T-cell (primary cell): ENCODE results near the gene UNC13A. TPM values are rescaled to one million over a fixed set of nuclear protein-coding genes. Genes with fewer than 3 reads are reported as not detected.
A peak's percentile ranks its signal among the peaks of the same experiment; 100 is the strongest.

Experiments used
- ATAC-seq, 4 experiments: fragments of 200-7000 bp in 3 of 4; fragments of 150-1000 bp in 1 of 4; cut with Tn5 transposase; replicated peaks in 1 of 4; 1 replicate in 3 of 4; 2 replicates in 1 of 4; pipeline ENCODE4 v1.10.0; 2021; ENCODE audit warnings: moderate library complexity in 3 of 4, mild to moderate bottlenecking in 2 of 4, moderate number of reproducible peaks in 1 of 4
- CTCF ChIA-PET, 2 donors: fragments of 300-600 bp; sonication (Branson Sonifier 250); formaldehyde crosslinking; loops; one replicate each; lab custom pipeline; 2022; ENCODE audit warnings: antibody characterized with exemption in 2 of 2; lab: Charles Lee
- POLR2A ChIA-PET, 2 donors: fragments of 300-600 bp; sonication (Branson Sonifier 250); formaldehyde crosslinking; loops; one replicate each; lab custom pipeline; 2022; ENCODE audit warnings: antibody characterized with exemption in 2 of 2; lab: Charles Lee
- DNase-seq, 35 experiments: peaks; one replicate each; pipeline versions ENCODE4 v3.0.0 to v3.0.0-alpha.2; 2013 to 2023
- H3K27ac ChIP-seq: one replicate; pipeline ENCODE4 v1.5.1; 2013; ENCODE audit warnings: low read length
- H3K27me3 ChIP-seq, 2 experiments: replicated peaks in 1 of 2; 1 replicate in 1 of 2; 2 replicates in 1 of 2; pipeline versions ENCODE4 v1.6.1 to v1.7.0; 2013; ENCODE audit warnings: low read length in 1 of 2, mixed read lengths in 1 of 2; ENCODE audit not compliant: control insufficient read depth in 2 of 2, insufficient read depth in 2 of 2; ENCODE audit errors: extremely low read depth in 1 of 2
- H3K36me3 ChIP-seq, 2 donors: 1 replicate in 1 of 2; 2 replicates in 1 of 2; pipeline versions ENCODE4 v1.6.1 to v1.7.0; 2013; ENCODE audit warnings: low read length in 1 of 2; ENCODE audit not compliant: control insufficient read depth in 2 of 2, insufficient read depth in 1 of 2; ENCODE audit errors: extremely low read depth in 1 of 2
- H3K4me1 ChIP-seq, 2 experiments: 1 replicate in 1 of 2; 2 replicates in 1 of 2; pipeline versions ENCODE4 v1.6.1 to v1.7.0; 2013; ENCODE audit warnings: low read length in 2 of 2, mixed read lengths in 1 of 2; ENCODE audit not compliant: insufficient read depth in 2 of 2, control insufficient read depth in 1 of 2; ENCODE audit errors: extremely low read depth in 1 of 2
- H3K4me3 ChIP-seq, 2 donors: 1 replicate in 1 of 2; 2 replicates in 1 of 2; pipeline versions ENCODE4 v1.5.1 to v1.7.0; 2013; ENCODE audit warnings: mild to moderate bottlenecking in 2 of 2, low read length in 1 of 2, moderate library complexity in 1 of 2; ENCODE audit not compliant: control insufficient read depth in 1 of 2; ENCODE audit errors: extremely low read depth in 1 of 2
- H3K9me3 ChIP-seq: 2 replicates; pipeline ENCODE4 v1.7.0; 2013
- H3K27ac Mint-ChIP-seq, 2 donors: one replicate each; pipeline ENCODE4 v1.8.0; 2020 to 2021; ENCODE audit warnings: mild to moderate bottlenecking in 2 of 2, mixed read lengths in 2 of 2
- H3K27me3 Mint-ChIP-seq, 2 donors: one replicate each; pipeline ENCODE4 v1.8.0; 2021 to 2022; ENCODE audit warnings: mixed read lengths in 2 of 2
- H3K36me3 Mint-ChIP-seq: one replicate; pipeline ENCODE4 v1.8.0; 2021; ENCODE audit warnings: mixed read lengths
- H3K4me1 Mint-ChIP-seq, 3 donors: one replicate each; pipeline ENCODE4 v1.8.0; 2020 to 2022; ENCODE audit warnings: mixed read lengths in 3 of 3, mild to moderate bottlenecking in 1 of 3
- H3K4me3 Mint-ChIP-seq, 3 donors: one replicate each; pipeline ENCODE4 v1.8.0; 2020 to 2022; ENCODE audit warnings: mild to moderate bottlenecking in 3 of 3, mixed read lengths in 3 of 3, moderate library complexity in 3 of 3
- H3K9me3 Mint-ChIP-seq, 3 donors: one replicate each; pipeline ENCODE4 v1.8.0; 2020 to 2022; ENCODE audit warnings: mixed read lengths in 3 of 3
- WGBS: methylation state at CpG from one replicate; pipeline ENCODE4 v1.1.5; 2013; ENCODE audit warnings: missing lambda C conversion rate; ENCODE audit not compliant: insufficient coverage; 5-methylcytosine and 5-hydroxymethylcytosine counted together
- total RNA-seq, 35 experiments: library from RNA in 6 of 35; stranded (reverse) in 6 of 35; fragments of 120-200 nt in 1 of 35; gene quantifications; one replicate each; pipeline versions ENCODE4 v1.2.1 to v1.2.4 and lab custom pipeline; 2013 to 2026

The UNC13A gene
- total RNA-seq, 5 donors from 2014 or later (not counting 1 experiment from before 2014, with no cell fraction given): 0.07 to 0.18 (median 0.13) TPM; not detected in 1

- H3K4me3 Mint-ChIP-seq: peak overlapping the region; percentile 84 to 97 (median 85)
- POLR2A ChIA-PET: no interaction called here
- Histone ChIP-seq H3K4me1 (peaks cover 10 to 39% of the 10 kb centered on the region in 2 experiments), H3K4me3 (no peak overlapping the region), H3K27ac (no peak overlapping the region), H3K9me3 (no peaks in the 10 kb centered on the region), H3K27me3 (peaks cover 0 to 6% of the 10 kb centered on the region in 2 experiments), H3K36me3 (peaks cover 11 to 30% of the 10 kb centered on the region in 2 donors)
- WGBS: 66% methylated on average over 3 of the region's 8 CpGs
- CTCF ChIA-PET: interaction anchor here in 1 of 2 donors (0.6 kb wide), 1 partner anchor 293 kb away, joined by 3 read pairs; no protein-coding TSS in a partner anchor
- ATAC-seq (no peak), DNase-seq (no peak)
- peaks cover 14% of the 10 kb centered on the region for H3K36me3 Mint-ChIP-seq
- H3K9me3 Mint-ChIP-seq: no peaks in the 10 kb centered on the region
- peak overlapping the region; percentile 61 to 79 for H3K27ac Mint-ChIP-seq
- H3K27me3 Mint-ChIP-seq: no peaks in the 10 kb centered on the region
- H3K4me1 Mint-ChIP-seq: peaks cover 38 to 49% (median 46%) of the 10 kb centered on the region in 3 donors
Observed at GRCh38 chr19:17721821-17722220, 33.7 kb upstream of the UNC13A start.

- H3K4me1 Mint-ChIP-seq: peaks cover 38 to 49% (median 46%) of the 10 kb centered on the region in 3 donors
- peaks cover 14% of the 10 kb centered on the region for H3K36me3 Mint-ChIP-seq
- no peak overlapping the region for H3K27ac ChIP-seq
- no peaks in the 10 kb centered on the region for H3K9me3 Mint-ChIP-seq
- peak overlapping the region in 1 of 2 donors; percentile 84 for H3K4me3 ChIP-seq
- ChIA-PET CTCF (no interaction called here), POLR2A (interaction anchor here in 1 of 2 donors (0.6 kb wide), 1 partner anchor 275 kb away, joined by 8 read pairs; no protein-coding TSS in a partner anchor)
- WGBS: 97% methylated on average over 6 of the region's 12 CpGs
- H3K27me3 Mint-ChIP-seq: no peaks in the 10 kb centered on the region
- H3K4me1 ChIP-seq: peaks cover 10 to 39% of the 10 kb centered on the region in 2 experiments
- peak overlapping the region; percentile 84 to 97 (median 85) for H3K4me3 Mint-ChIP-seq
- H3K36me3 ChIP-seq: peaks cover 11 to 26% of the 10 kb centered on the region in 2 donors
- no peaks in the 10 kb centered on the region for H3K9me3 ChIP-seq
- peaks cover 0 to 6% of the 10 kb centered on the region in 2 experiments for H3K27me3 ChIP-seq
- H3K27ac Mint-ChIP-seq: peak overlapping the region; percentile 61 to 79
- ATAC-seq (no peak), DNase-seq (no peak)
Observed at GRCh38 chr19:17721111-17721628, 33.0 kb upstream of the UNC13A start.

- peaks cover 10 to 39% of the 10 kb centered on the region in 2 experiments for H3K4me1 ChIP-seq
- peak overlapping the region; percentile 84 to 90 for H3K4me3 ChIP-seq
- Mint-ChIP-seq H3K4me3 (peak overlapping the region; percentile 84 to 97 (median 85)), H3K9me3 (no peaks in the 10 kb centered on the region), H3K4me1 (peaks cover 38 to 49% (median 46%) of the 10 kb centered on the region in 3 donors), H3K27ac (peak overlapping the region; percentile 82 to 87), H3K36me3 (peaks cover 12% of the 10 kb centered on the region), H3K27me3 (no peaks in the 10 kb centered on the region)
- peaks cover 0 to 6% of the 10 kb centered on the region in 2 experiments for H3K27me3 ChIP-seq
- 15% methylated on average over 6 of the region's 7 CpGs for WGBS
- peaks cover 9 to 22% of the 10 kb centered on the region in 2 donors for H3K36me3 ChIP-seq
- no peak for DNase-seq
- no peaks in the 10 kb centered on the region for H3K9me3 ChIP-seq
- ATAC-seq: no peak
- ChIA-PET CTCF (no interaction called here), POLR2A (interaction anchor here in 1 of 2 donors (0.6 kb wide), 1 partner anchor 275 kb away, joined by 8 read pairs; no protein-coding TSS in a partner anchor)
- no peak overlapping the region for H3K27ac ChIP-seq
Observed at GRCh38 chr19:17720440-17720839, 32.3 kb upstream of the UNC13A start.

GRCh38 chr19:17719730-17720400 is 31.7 kb upstream of the UNC13A start:
- Histone ChIP-seq H3K9me3 (no peaks in the 10 kb centered on the region), H3K4me3 (peak overlapping the region; percentile 84 to 90), H3K27ac (no peak overlapping the region), H3K36me3 (peaks cover 5 to 16% of the 10 kb centered on the region in 2 donors), H3K4me1 (peaks cover 10 to 39% of the 10 kb centered on the region in 2 experiments), H3K27me3 (peaks cover 0 to 6% of the 10 kb centered on the region in 2 experiments)
- 2% methylated on average over 36 of the region's 38 CpGs for WGBS
- Mint-ChIP-seq H3K36me3 (peaks cover 8% of the 10 kb centered on the region), H3K4me3 (peak overlapping the region; percentile 84 to 97 (median 85)), H3K27me3 (no peaks in the 10 kb centered on the region), H3K27ac (peak overlapping the region; percentile 82 to 87), H3K4me1 (peaks cover 35 to 49% (median 43%) of the 10 kb centered on the region in 3 donors), H3K9me3 (no peaks in the 10 kb centered on the region)
- CTCF ChIA-PET: interaction anchor here in 1 of 2 donors (1.0 kb wide), 1 partner anchor 140 kb away, joined by 5 read pairs; the partner anchor contains the start of gene RPL18A
- POLR2A ChIA-PET: no interaction called here
- peak in 5 of 35 experiments; percentile 2 to 37 (median 17) for DNase-seq
- ATAC-seq: peak; percentile 60 to 71 (median 66)

GRCh38 chr19:17718947-17719711 is 31.0 kb upstream of the UNC13A start, which contains the start of gene MAP1S:
Gene MAP1S, plus strand, starts transcription at chr19:17719480. Its CDS starts 23 bp downstream, at chr19:17719503.
- Histone ChIP-seq H3K9me3 (no peaks in the 10 kb centered on the region), H3K27me3 (peaks cover 0 to 6% of the 10 kb centered on the region in 2 experiments), H3K27ac (no peak within 1 kb of the TSS), H3K4me1 (peaks cover 10 to 39% of the 10 kb centered on the region in 2 experiments), H3K36me3 (peaks cover 5 to 9% of the 10 kb centered on the region in 2 donors), H3K4me3 (peak within 1 kb of the TSS; percentile 84 to 90)
- ChIA-PET CTCF (interaction anchor here in 1 of 2 donors (0.6 to 1.0 kb wide), 2 partner anchors 140 to 608 kb away, joined by 3 to 5 read pairs; partner anchors contain the start of gene RPL18A), POLR2A (interaction anchor here in 1 of 2 donors (0.6 kb wide), 1 partner anchor 249 kb away, joined by 3 read pairs; the partner anchor contains the start of gene SLC27A1)
- ATAC-seq: peak; percentile 86 to 95 (median 90)
- Mint-ChIP-seq H3K4me1 (peaks cover 35 to 49% (median 42%) of the 10 kb centered on the region in 3 donors), H3K27me3 (no peaks in the 10 kb centered on the region), H3K9me3 (no peaks in the 10 kb centered on the region), H3K27ac (peak within 1 kb of the TSS; percentile 83 to 87), H3K4me3 (peak within 1 kb of the TSS; percentile 84 to 97 (median 89)), H3K36me3 (peaks cover 6% of the 10 kb centered on the region)
- under 1% methylated on average over 49 of the region's 53 CpGs for WGBS
- DNase-seq: peak in 31 of 35 experiments; percentile 16 to 70 (median 42)
